ENCODE measurements around the gene CHMP1B. TPM values are rescaled to one million over a fixed set of nuclear protein-coding genes. Genes with fewer than 3 reads are reported as not detected.

CHMP1B gene
- total RNA-seq, 2 donors from 2014 or later: 42.3 to 80.1 TPM

DNA sequence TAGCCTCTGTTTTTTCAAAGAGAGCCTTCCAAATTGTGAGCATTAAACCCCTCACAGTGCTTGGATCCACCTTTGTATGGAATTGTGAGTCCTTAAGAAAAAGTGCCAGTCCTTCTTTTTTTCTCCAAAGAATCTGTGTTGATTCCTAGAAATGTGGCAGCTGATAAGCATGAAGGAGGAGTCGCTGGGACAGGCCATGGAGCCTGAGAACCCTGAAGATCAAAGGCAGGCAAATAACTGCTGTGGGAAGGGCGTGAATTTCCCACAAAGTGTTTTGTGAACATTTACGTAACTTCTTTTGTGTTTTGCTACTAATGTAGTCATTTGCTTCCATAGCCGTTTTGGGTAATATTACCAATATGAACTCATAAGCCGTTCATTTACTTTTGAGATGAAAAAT is 27.7 kb upstream of the CHMP1B start:
- H3K27me3 ChIP-seq: no peaks in the 10 kb centered on the region
- no peak overlapping the region for H3K4me3 ChIP-seq
- TF ChIP-seq, protein P1, sequence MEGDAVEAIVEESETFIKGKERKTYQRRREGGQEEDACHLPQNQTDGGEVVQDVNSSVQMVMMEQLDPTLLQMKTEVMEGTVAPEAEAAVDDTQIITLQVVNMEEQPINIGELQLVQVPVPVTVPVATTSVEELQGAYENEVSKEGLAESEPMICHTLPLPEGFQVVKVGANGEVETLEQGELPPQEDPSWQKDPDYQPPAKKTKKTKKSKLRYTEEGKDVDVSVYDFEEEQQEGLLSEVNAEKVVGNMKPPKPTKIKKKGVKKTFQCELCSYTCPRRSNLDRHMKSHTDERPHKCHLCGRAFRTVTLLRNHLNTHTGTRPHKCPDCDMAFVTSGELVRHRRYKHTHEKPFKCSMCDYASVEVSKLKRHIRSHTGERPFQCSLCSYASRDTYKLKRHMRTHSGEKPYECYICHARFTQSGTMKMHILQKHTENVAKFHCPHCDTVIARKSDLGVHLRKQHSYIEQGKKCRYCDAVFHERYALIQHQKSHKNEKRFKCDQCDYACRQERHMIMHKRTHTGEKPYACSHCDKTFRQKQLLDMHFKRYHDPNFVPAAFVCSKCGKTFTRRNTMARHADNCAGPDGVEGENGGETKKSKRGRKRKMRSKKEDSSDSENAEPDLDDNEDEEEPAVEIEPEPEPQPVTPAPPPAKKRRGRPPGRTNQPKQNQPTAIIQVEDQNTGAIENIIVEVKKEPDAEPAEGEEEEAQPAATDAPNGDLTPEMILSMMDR (IDR thresholded peaks at IDR 0.05): no peak
- H3K36me3 ChIP-seq: no peaks in the 10 kb centered on the region
- DNase-seq: no peak
- no peaks in the 10 kb centered on the region for H3K9me3 ChIP-seq
- H3K27ac ChIP-seq: no peak overlapping the region
- intact Hi-C loops (cut with DNase I): no loop called here
- no peak overlapping the region for H3K9ac ChIP-seq (ENCODE audit: low read depth in 2 of 2, low read length in 2 of 2)
- H3K4me1 ChIP-seq: no peaks in the 10 kb centered on the region

DNA sequence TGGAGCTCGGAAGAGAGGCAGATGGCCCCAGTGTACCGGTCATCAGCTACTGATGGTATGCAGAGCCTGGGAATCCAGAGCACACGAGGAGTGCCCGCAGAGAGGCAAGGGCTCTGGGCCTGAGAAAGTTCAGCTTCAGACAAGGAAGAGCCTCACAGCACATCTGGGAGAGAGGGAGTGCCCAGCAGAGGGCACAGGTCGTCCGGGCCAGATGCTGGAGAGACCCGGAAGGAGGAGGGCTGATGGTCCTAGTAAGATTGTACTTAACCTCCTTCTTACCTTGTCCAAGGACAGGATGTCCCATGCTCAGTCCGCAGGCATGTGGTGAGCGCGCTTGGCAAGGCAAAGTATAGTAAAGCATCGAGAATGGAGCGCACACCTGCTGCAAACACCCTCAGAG is 24.4 kb upstream of the CHMP1B start:
- H3K9me3 ChIP-seq: no peaks in the 10 kb centered on the region
- no peaks in the 10 kb centered on the region for H3K36me3 ChIP-seq
- H3K27ac ChIP-seq: no peak overlapping the region
- H3K27me3 ChIP-seq: no peaks in the 10 kb centered on the region
- TF ChIP-seq, protein P1 (IDR thresholded peaks at IDR 0.05): no peak
- H3K9ac ChIP-seq (ENCODE audit: low read depth in 2 of 2, low read length in 2 of 2): no peak overlapping the region
- intact Hi-C loops (cut with DNase I): no loop called here
- no peak for DNase-seq
- H3K4me1 ChIP-seq: no peaks in the 10 kb centered on the region
- no peak overlapping the region for H3K4me3 ChIP-seq

DNA sequence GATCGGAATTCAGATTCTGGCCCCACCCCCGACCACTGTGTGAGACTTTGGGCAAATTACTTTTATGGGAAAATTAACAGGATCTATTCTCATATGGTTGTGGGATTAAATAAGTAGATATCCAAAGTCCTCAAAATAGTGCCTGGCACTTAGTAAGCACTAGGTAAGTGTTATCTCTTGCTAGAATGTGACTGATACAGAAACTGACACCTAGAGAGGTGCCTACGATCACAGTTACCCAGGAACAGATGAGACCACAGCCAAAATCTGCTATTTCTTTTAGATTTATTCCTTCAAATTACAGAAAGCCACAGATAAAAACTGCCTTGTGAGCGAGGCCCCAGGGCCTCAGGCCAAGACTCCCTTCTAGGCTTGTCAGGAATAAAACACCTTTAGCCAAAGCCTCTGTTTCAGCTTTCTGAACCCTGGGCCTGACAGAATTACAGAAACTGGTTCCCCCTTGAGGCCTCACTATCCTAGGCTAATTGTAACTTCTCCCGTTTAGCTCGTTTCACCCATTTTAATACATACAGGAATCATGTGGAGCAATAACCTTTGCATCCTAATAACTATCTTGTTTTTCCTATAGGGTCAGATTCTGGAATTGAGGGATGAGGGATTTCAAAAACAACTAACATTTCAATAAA is 22.3 kb upstream of the CHMP1B start:
- Histone ChIP-seq H3K4me3 (no peak overlapping the region), H3K27ac (no peak overlapping the region), H3K36me3 (no peaks in the 10 kb centered on the region), H3K27me3 (no peaks in the 10 kb centered on the region), H3K9me3 (no peaks in the 10 kb centered on the region), H3K9ac (ENCODE audit: low read depth in 2 of 2, low read length in 2 of 2) (no peak overlapping the region), H3K4me1 (no peaks in the 10 kb centered on the region)
- DNase-seq: no peak
- TF ChIP-seq, protein P1 (IDR thresholded peaks at IDR 0.05): no peak
- intact Hi-C loops (cut with DNase I): no loop called here

DNA sequence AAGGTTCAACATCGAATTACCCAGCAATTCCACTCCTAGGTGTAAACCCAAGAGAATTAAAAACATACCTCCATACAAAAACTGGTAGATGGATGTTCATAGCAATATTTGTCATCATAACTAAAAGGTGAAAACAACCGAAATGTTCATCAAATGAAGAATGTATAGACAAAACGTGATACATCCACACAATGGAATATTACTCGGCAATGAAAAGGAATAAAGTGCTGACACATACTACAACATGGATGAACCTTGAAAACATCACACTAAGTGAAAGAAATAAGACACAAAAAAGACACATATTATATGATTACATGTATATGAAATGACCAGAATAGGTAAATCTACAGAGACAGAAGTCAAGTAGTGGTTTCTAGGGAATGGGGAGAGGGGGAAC is 20.6 kb upstream of the CHMP1B start:
- no peaks in the 10 kb centered on the region for H3K36me3 ChIP-seq
- H3K4me1 ChIP-seq: no peaks in the 10 kb centered on the region
- TF ChIP-seq, protein P1 (IDR thresholded peaks at IDR 0.05): no peak
- H3K4me3 ChIP-seq: no peak overlapping the region
- no peak for DNase-seq
- H3K9me3 ChIP-seq: no peaks in the 10 kb centered on the region
- H3K27ac ChIP-seq: no peak overlapping the region
- no peaks in the 10 kb centered on the region for H3K27me3 ChIP-seq
- intact Hi-C loops (cut with DNase I): no loop called here
- no peak overlapping the region for H3K9ac ChIP-seq (ENCODE audit: low read depth in 2 of 2, low read length in 2 of 2)

DNA sequence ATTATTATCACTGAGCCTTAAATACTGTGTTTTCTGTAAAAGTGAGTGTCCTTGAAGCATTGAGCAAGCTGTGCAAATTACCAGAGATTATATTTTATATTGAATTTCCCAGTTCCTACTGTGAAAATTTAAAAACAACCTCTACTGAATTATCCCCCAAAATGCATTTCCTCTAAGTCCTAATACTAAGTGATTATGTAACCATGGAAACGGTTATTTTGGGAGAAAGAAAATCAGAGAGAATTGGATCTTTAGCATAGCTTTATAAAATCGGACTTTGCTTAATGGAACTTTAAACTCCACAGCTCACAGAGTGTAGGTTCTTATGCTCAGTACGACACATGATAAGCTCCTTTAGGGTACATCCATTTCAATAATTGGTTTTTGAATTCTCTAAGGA is 19.3 kb upstream of the CHMP1B start:
- H3K27me3 ChIP-seq: no peaks in the 10 kb centered on the region
- TF ChIP-seq, protein P1 (IDR thresholded peaks at IDR 0.05): no peak
- no peaks in the 10 kb centered on the region for H3K4me1 ChIP-seq
- H3K27ac ChIP-seq: no peak overlapping the region
- intact Hi-C loops (cut with DNase I): no loop called here
- H3K36me3 ChIP-seq: no peaks in the 10 kb centered on the region
- DNase-seq: no peak
- H3K4me3 ChIP-seq: no peak overlapping the region
- H3K9me3 ChIP-seq: no peaks in the 10 kb centered on the region
- H3K9ac ChIP-seq (ENCODE audit: low read depth in 2 of 2, low read length in 2 of 2): no peak overlapping the region
